ENCODE measurements around the gene KLHDC1. TPM values are rescaled to one million over a fixed set of nuclear protein-coding genes. Genes with fewer than 3 reads are reported as not detected.
"Not testable (repeated sequence)": the region's sequence is repeated elsewhere in the genome, so short reads cannot be mapped to it uniquely, and the experiment has no call there.

The KLHDC1 gene
- polyA plus RNA-seq, 3 donors: 0.92 to 1.6 (median 1.5) TPM

DNA sequence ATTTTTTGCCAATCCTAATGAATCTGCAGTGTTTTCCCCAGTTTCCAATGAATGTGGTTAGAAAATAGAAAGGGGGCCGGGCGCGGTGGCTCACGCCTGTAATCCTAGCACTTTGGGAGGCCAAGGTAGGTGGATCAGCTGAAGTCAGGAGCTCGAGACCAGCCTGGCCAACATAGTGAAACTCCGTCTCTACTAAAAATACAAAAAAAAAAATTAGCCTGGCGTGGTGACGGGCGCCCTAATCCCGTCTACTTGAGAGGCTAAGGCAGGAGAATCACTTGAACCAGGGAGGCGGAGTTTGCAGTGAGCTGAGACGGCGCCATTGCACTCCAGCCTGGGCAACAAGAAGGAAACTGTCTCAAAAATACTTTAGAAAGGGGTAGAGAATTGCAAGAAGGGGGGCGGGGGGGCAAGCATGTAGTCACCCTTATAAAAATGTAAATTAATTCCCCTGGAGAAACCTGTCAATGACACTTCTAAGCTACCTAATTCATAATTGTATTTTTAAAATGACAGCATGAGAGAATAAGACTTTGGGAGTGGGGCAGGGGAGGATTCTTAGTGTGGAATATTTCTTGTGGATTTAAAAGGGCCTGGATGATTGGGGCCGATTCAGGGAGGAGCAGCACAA, 76.8 kb downstream of the KLHDC1 start:
- Mint-ChIP-seq H3K4me3 (peak overlapping the region in 1 of 2 donors; percentile 98), H3K4me1 (peaks cover 34% of the 10 kb centered on the region), H3K27ac (peak overlapping the region in 3 of 7 donors; percentile 94 to 98 (median 95)), H3K27me3 (ENCODE audit: low read depth in 3 of 3) (peaks cover 0 to 1% (median 0%) of the 10 kb centered on the region in 3 donors), H3K36me3 (peaks cover 6 to 8% of the 10 kb centered on the region in 2 donors), H3K9me3 (no peaks in the 10 kb centered on the region)
- peaks cover 21% of the 10 kb centered on the region for H3K79me2 ChIP-seq (ENCODE audit: insufficient read depth, low read length)
- peaks cover 7 to 11% of the 10 kb centered on the region in 2 donors for H3K36me3 ChIP-seq (replicated peaks in 1 of 2; ENCODE audit: control insufficient read depth in 1 of 2, insufficient read depth in 2 of 2, low read length in 2 of 2)
- intact Hi-C loops (cut with micrococcal nuclease): loop anchor here (5.0 to 10.0 kb wide), 5 partner anchors 82 to 307 kb away; partner anchors contain the start of genes DNAAF2 (in 1 of the 2), MGAT2 (in 1 of the 2), POLE2 (in 1 of the 2) and RPL36AL (in 1 of the 2)
- H3K4me2 ChIP-seq (replicated peaks; ENCODE audit: extremely low read depth, low read length, poor library complexity, severe bottlenecking): peak overlapping the region; percentile 96
- no peaks in the 10 kb centered on the region for H4K20me1 ChIP-seq (ENCODE audit: insufficient read depth, low read length)
- no peaks in the 10 kb centered on the region for H3K27me3 ChIP-seq (ENCODE audit: control insufficient read depth in 2 of 2, insufficient read depth in 2 of 2, low read length in 2 of 2)
- DNase-seq: no peak
- peak overlapping the region; percentile 93 for H2AFZ ChIP-seq (ENCODE audit: insufficient read depth, low read depth, low read length, poor library complexity, severe bottlenecking)
- H3K4me3 ChIP-seq (replicated peaks in 1 of 3; ENCODE audit: low read depth in 2 of 3, low read length in 3 of 3): peak overlapping the region in 1 of 3 experiments; percentile 87
- WGBS (ENCODE audit: insufficient coverage): no CpG with 5 or more reads among the region's 15 CpGs
- TF ChIP-seq, protein P1, sequence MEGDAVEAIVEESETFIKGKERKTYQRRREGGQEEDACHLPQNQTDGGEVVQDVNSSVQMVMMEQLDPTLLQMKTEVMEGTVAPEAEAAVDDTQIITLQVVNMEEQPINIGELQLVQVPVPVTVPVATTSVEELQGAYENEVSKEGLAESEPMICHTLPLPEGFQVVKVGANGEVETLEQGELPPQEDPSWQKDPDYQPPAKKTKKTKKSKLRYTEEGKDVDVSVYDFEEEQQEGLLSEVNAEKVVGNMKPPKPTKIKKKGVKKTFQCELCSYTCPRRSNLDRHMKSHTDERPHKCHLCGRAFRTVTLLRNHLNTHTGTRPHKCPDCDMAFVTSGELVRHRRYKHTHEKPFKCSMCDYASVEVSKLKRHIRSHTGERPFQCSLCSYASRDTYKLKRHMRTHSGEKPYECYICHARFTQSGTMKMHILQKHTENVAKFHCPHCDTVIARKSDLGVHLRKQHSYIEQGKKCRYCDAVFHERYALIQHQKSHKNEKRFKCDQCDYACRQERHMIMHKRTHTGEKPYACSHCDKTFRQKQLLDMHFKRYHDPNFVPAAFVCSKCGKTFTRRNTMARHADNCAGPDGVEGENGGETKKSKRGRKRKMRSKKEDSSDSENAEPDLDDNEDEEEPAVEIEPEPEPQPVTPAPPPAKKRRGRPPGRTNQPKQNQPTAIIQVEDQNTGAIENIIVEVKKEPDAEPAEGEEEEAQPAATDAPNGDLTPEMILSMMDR (IDR thresholded peaks at IDR 0.05): no peak
- H3K9ac ChIP-seq (ENCODE audit: insufficient read depth, low read length, poor library complexity, severe bottlenecking): no peak overlapping the region
- H3K4me1 ChIP-seq (ENCODE audit: control insufficient read depth in 1 of 2, insufficient read depth in 2 of 2, low read length in 2 of 2): peaks cover 18 to 20% of the 10 kb centered on the region in 2 donors
- H3K9me3 ChIP-seq (replicated peaks in 1 of 2; ENCODE audit: control insufficient read depth in 1 of 2, insufficient read depth in 1 of 2, low read length in 2 of 2): no peaks in the 10 kb centered on the region
- no peak overlapping the region for H3K27ac ChIP-seq (ENCODE audit: low read depth in 1 of 2, low read length in 2 of 2)

DNA sequence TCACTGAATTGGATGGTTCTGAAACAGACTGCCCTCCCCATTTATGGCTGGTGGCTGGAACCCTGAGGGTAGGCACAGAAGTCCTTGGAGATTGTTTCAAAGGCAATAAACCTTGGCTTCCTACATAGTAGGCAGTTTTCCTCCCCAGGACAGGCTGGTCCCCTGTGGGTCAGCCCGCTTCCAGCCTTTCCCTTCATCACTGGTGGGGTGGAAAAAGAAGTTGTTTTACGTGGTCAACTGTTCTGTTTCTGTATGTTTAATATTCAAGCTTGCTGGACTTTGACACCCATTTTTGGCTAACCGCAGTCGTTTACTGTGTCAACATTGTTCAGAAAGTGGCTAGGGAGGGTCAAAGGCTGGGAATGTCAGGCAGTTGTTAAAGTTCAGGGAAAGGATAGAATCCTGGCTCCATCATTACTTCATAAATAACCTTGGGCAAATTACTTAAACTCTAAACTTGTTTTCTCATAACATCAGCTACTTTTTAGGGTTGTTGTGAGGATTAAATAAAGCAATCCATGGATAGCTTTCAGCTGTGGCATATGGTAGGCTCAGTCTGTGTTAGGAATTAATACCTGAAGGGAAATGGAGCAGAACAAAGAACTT, 77.4 kb downstream of the KLHDC1 start:
- no peak overlapping the region for H3K27ac ChIP-seq (ENCODE audit: low read depth in 1 of 2, low read length in 2 of 2)
- H3K9ac ChIP-seq (ENCODE audit: insufficient read depth, low read length, poor library complexity, severe bottlenecking): no peak overlapping the region
- intact Hi-C loops (cut with micrococcal nuclease): no loop called here
- H3K9me3 ChIP-seq (replicated peaks in 1 of 2; ENCODE audit: control insufficient read depth in 1 of 2, insufficient read depth in 1 of 2, low read length in 2 of 2): no peaks in the 10 kb centered on the region
- Mint-ChIP-seq H3K27ac (no peak overlapping the region), H3K27me3 (ENCODE audit: low read depth in 3 of 3) (peaks cover 0 to 1% (median 0%) of the 10 kb centered on the region in 3 donors), H3K4me1 (peaks cover 34% of the 10 kb centered on the region), H3K4me3 (no peak overlapping the region), H3K36me3 (peaks cover 11 to 14% of the 10 kb centered on the region in 2 donors), H3K9me3 (no peaks in the 10 kb centered on the region)
- no peaks in the 10 kb centered on the region for H4K20me1 ChIP-seq (ENCODE audit: insufficient read depth, low read length)
- no peak overlapping the region for H3K4me2 ChIP-seq (replicated peaks; ENCODE audit: extremely low read depth, low read length, poor library complexity, severe bottlenecking)
- TF ChIP-seq, protein P1 (IDR thresholded peaks at IDR 0.05): no peak
- DNase-seq: no peak
- H3K4me1 ChIP-seq (ENCODE audit: control insufficient read depth in 1 of 2, insufficient read depth in 2 of 2, low read length in 2 of 2): peaks cover 18 to 20% of the 10 kb centered on the region in 2 donors
- H3K4me3 ChIP-seq (replicated peaks in 1 of 3; ENCODE audit: low read depth in 2 of 3, low read length in 3 of 3): no peak overlapping the region
- H3K27me3 ChIP-seq (ENCODE audit: control insufficient read depth in 2 of 2, insufficient read depth in 2 of 2, low read length in 2 of 2): no peaks in the 10 kb centered on the region
- H2AFZ ChIP-seq (ENCODE audit: insufficient read depth, low read depth, low read length, poor library complexity, severe bottlenecking): no peak overlapping the region
- peaks cover 21% of the 10 kb centered on the region for H3K79me2 ChIP-seq (ENCODE audit: insufficient read depth, low read length)
- no CpG with 5 or more reads among the region's 4 CpGs for WGBS (ENCODE audit: insufficient coverage)
- H3K36me3 ChIP-seq (replicated peaks in 1 of 2; ENCODE audit: control insufficient read depth in 1 of 2, insufficient read depth in 2 of 2, low read length in 2 of 2): peaks cover 13 to 17% of the 10 kb centered on the region in 2 donors

DNA sequence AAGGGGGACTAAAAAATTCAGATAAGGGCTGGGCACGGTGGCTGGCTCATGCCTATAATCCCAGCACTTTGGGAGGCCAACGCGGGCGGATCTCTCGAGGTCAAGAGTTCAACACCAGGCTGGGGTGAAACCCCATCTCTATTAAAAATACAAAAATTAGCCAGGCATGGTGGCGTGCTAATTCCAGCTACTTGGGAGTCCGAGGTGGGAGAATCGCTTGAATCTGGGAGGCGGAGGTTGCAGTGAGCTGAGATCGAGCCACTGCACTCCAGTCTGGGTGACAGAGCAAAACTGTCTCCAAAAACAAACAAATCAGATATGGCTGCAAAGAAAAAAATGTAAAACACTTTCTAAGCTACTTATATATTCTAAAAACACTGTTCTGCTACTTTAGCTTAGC, 78.8 kb downstream of the KLHDC1 start:
- H4K20me1 ChIP-seq (ENCODE audit: insufficient read depth, low read length); DNase-seq; H2AFZ ChIP-seq (ENCODE audit: insufficient read depth, low read depth, low read length, poor library complexity, severe bottlenecking); H3K4me3 ChIP-seq (replicated peaks in 1 of 3; ENCODE audit: low read depth in 2 of 3, low read length in 3 of 3); H3K4me2 ChIP-seq (replicated peaks; ENCODE audit: extremely low read depth, low read length, poor library complexity, severe bottlenecking); H3K9me3 ChIP-seq (replicated peaks in 1 of 2; ENCODE audit: control insufficient read depth in 1 of 2, insufficient read depth in 1 of 2, low read length in 2 of 2); H3K27ac ChIP-seq (ENCODE audit: low read depth in 1 of 2, low read length in 2 of 2); H3K4me3 Mint-ChIP-seq; intact Hi-C loops (cut with micrococcal nuclease); H3K9ac ChIP-seq (ENCODE audit: insufficient read depth, low read length, poor library complexity, severe bottlenecking); H3K27me3 Mint-ChIP-seq (ENCODE audit: low read depth in 3 of 3); H3K9me3 Mint-ChIP-seq; H3K27me3 ChIP-seq (ENCODE audit: control insufficient read depth in 2 of 2, insufficient read depth in 2 of 2, low read length in 2 of 2): not testable (repeated sequence)
- WGBS (ENCODE audit: insufficient coverage): 97% methylated on average over 5 of the region's 10 CpGs
- Mint-ChIP-seq H3K36me3 (peaks cover 16 to 24% of the 10 kb centered on the region in 2 donors), H3K4me1 (peaks cover 33% of the 10 kb centered on the region), H3K27ac (peak overlapping the region in 2 of 7 donors; percentile 10 to 28)
- Histone ChIP-seq H3K36me3 (replicated peaks in 1 of 2; ENCODE audit: control insufficient read depth in 1 of 2, insufficient read depth in 2 of 2, low read length in 2 of 2) (peaks cover 21 to 31% of the 10 kb centered on the region in 2 donors), H3K4me1 (ENCODE audit: control insufficient read depth in 1 of 2, insufficient read depth in 2 of 2, low read length in 2 of 2) (peaks cover 17 to 19% of the 10 kb centered on the region in 2 donors), H3K79me2 (ENCODE audit: insufficient read depth, low read length) (peaks cover 21% of the 10 kb centered on the region)

Measured in CD14-positive monocyte (primary cell).